Measurements from ENCODE around the gene OST4. TPM values are rescaled to one million over a fixed set of nuclear protein-coding genes. Genes with fewer than 3 reads are reported as not detected.

OST4 gene
- total and polyA plus RNA-seq, 2 donors from 2014 or later = 260 to 718 TPM

DNA sequence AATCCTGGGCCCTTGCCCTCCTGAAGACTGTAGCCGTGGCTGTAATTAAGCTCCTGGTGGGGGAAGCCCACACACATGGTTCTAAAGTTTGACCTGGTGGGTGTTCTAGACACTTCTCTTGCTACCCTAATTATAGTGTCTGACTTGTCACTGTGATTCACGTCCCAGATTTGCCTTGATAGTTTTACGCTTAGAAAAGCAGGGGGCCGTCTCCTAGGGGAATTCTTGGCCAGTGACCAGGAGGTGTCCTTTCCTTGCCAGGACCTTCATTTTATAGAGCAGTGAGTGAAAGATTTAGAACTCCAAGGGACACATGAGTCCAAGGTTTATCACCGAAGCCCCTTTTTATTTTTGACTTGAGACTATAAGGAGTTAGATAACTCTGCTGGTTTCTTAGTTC, 29.7 kb downstream of the OST4 start:
- Histone ChIP-seq H3K9me3 (ENCODE audit: control insufficient read depth in 2 of 3, insufficient read depth in 1 of 3, low read length in 3 of 3) (no peaks in the 10 kb centered on the region), H3K27ac (ENCODE audit: low read depth in 2 of 2, low read length in 2 of 2) (no peak overlapping the region), H3K27me3 (ENCODE audit: control insufficient read depth, insufficient read depth, low read length) (no peaks in the 10 kb centered on the region), H3K4me1 (ENCODE audit: control insufficient read depth in 2 of 3, insufficient read depth in 2 of 3, low read depth in 1 of 3, low read length in 3 of 3) (peaks cover 2 to 11% (median 7%) of the 10 kb centered on the region in 3 donors), H3K36me3 (ENCODE audit: control insufficient read depth in 2 of 3, insufficient read depth in 3 of 3, low read length in 3 of 3) (peaks cover 0 to 33% (median 30%) of the 10 kb centered on the region in 3 donors), H3K4me3 (ENCODE audit: low read length in 3 of 3) (no peak overlapping the region), H3K9ac (ENCODE audit: low read length in 3 of 3) (no peak overlapping the region)
- no peak for FAIRE-seq
- TF ChIP-seq, protein P1, sequence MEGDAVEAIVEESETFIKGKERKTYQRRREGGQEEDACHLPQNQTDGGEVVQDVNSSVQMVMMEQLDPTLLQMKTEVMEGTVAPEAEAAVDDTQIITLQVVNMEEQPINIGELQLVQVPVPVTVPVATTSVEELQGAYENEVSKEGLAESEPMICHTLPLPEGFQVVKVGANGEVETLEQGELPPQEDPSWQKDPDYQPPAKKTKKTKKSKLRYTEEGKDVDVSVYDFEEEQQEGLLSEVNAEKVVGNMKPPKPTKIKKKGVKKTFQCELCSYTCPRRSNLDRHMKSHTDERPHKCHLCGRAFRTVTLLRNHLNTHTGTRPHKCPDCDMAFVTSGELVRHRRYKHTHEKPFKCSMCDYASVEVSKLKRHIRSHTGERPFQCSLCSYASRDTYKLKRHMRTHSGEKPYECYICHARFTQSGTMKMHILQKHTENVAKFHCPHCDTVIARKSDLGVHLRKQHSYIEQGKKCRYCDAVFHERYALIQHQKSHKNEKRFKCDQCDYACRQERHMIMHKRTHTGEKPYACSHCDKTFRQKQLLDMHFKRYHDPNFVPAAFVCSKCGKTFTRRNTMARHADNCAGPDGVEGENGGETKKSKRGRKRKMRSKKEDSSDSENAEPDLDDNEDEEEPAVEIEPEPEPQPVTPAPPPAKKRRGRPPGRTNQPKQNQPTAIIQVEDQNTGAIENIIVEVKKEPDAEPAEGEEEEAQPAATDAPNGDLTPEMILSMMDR (IDR thresholded peaks at IDR 0.05; ENCODE audit: borderline replicate concordance, extremely low read depth, insufficient read depth) = no peak
- intact Hi-C loops (cut with DNase I) = no loop called here
- DNase-seq = peak in 4 of 5 donors; percentile 67 to 93 (median 88)

DNA sequence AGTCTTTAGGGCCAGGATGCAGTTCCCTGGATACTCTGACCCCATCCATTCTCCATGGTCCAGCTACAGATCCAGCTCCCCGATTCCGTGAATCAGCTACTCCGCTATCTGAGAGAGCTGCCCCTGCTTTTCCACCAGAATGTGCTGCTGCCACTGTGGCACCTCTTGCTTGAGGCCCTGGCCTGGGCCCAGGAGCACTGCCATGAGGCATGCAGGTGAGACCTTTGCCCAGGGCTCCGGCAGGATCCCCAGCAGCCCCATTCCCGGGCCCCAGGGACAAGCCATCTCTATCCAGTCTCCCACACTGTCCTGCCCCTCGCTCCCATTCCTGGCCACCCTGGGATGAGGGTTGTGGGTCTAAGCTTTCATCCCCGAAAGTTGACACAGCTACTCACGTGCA, 31.2 kb downstream of the OST4 start:
- Histone ChIP-seq H3K9me3 (ENCODE audit: control insufficient read depth in 2 of 3, insufficient read depth in 1 of 3, low read length in 3 of 3) (no peaks in the 10 kb centered on the region), H3K4me1 (ENCODE audit: control insufficient read depth in 2 of 3, insufficient read depth in 2 of 3, low read depth in 1 of 3, low read length in 3 of 3) (peaks cover 2 to 11% (median 7%) of the 10 kb centered on the region in 3 donors), H3K27me3 (ENCODE audit: control insufficient read depth, insufficient read depth, low read length) (no peaks in the 10 kb centered on the region), H3K9ac (ENCODE audit: low read length in 3 of 3) (no peak overlapping the region), H3K36me3 (ENCODE audit: control insufficient read depth in 2 of 3, insufficient read depth in 3 of 3, low read length in 3 of 3) (peaks cover 6 to 47% (median 40%) of the 10 kb centered on the region in 3 donors), H3K27ac (ENCODE audit: low read depth in 2 of 2, low read length in 2 of 2) (no peak overlapping the region), H3K4me3 (ENCODE audit: low read length in 3 of 3) (no peak overlapping the region)
- no peak for DNase-seq
- TF ChIP-seq, protein P1 (IDR thresholded peaks at IDR 0.05; ENCODE audit: borderline replicate concordance, extremely low read depth, insufficient read depth) = no peak
- no peak for FAIRE-seq
- intact Hi-C loops (cut with DNase I) = no loop called here

DNA sequence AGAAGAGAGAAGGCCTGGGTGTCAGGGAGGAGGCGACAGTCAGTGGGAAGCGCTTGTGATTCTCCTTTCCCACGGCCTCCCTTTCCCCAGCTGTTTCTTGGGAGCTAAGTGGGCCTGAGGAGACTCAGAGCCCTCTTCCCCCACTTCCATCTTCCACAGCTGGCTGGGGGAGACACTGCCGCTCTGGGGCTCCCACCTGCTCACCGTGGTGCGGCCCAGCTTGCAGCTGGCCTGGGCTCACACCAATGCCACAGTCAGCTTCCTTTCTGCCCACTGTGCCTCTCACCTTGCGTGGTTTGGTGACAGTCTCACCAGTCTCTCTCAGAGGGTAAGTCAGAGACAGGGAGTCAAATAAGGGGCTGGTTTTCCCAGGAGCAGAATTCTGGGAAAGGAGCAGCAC, 31.6 kb downstream of the OST4 start:
- Histone ChIP-seq H3K9me3 (ENCODE audit: control insufficient read depth in 2 of 3, insufficient read depth in 1 of 3, low read length in 3 of 3) (no peaks in the 10 kb centered on the region), H3K36me3 (ENCODE audit: control insufficient read depth in 2 of 3, insufficient read depth in 3 of 3, low read length in 3 of 3) (peaks cover 6 to 51% (median 45%) of the 10 kb centered on the region in 3 donors), H3K4me3 (ENCODE audit: low read length in 3 of 3) (no peak overlapping the region), H3K4me1 (ENCODE audit: control insufficient read depth in 2 of 3, insufficient read depth in 2 of 3, low read depth in 1 of 3, low read length in 3 of 3) (peaks cover 2 to 11% (median 7%) of the 10 kb centered on the region in 3 donors), H3K27me3 (ENCODE audit: control insufficient read depth, insufficient read depth, low read length) (no peaks in the 10 kb centered on the region), H3K27ac (ENCODE audit: low read depth in 2 of 2, low read length in 2 of 2) (no peak overlapping the region), H3K9ac (ENCODE audit: low read length in 3 of 3) (no peak overlapping the region)
- intact Hi-C loops (cut with DNase I) = no loop called here
- TF ChIP-seq, protein P1 (IDR thresholded peaks at IDR 0.05; ENCODE audit: borderline replicate concordance, extremely low read depth, insufficient read depth) = no peak
- FAIRE-seq (no peak), DNase-seq (no peak)

DNA sequence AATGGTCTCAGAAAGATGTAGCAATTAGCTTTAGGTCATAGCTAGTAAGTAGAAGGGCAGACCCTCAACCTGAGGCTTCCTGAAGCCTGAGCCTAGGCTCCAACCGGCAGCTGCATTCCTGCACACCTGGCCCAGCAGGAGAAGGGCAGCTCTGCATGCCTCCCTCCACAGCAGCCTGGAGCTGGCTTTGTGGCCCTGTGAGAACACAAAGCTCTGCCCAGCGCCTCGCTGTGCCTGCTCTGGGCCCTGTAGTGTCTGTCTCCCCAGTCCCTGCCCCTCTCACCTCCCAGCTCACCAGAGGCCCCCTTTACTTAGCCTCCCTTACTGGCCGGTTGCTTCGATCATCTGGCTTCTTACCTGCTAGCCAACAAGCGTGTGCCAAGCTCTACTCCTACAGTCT, 32.0 kb downstream of the OST4 start:
- DNase-seq (no peak), FAIRE-seq (no peak)
- Histone ChIP-seq H3K27me3 (ENCODE audit: control insufficient read depth, insufficient read depth, low read length) (no peaks in the 10 kb centered on the region), H3K27ac (ENCODE audit: low read depth in 2 of 2, low read length in 2 of 2) (no peak overlapping the region), H3K9me3 (ENCODE audit: control insufficient read depth in 2 of 3, insufficient read depth in 1 of 3, low read length in 3 of 3) (no peaks in the 10 kb centered on the region), H3K4me3 (ENCODE audit: low read length in 3 of 3) (no peak overlapping the region), H3K36me3 (ENCODE audit: control insufficient read depth in 2 of 3, insufficient read depth in 3 of 3, low read length in 3 of 3) (peaks cover 6 to 51% (median 46%) of the 10 kb centered on the region in 3 donors), H3K4me1 (ENCODE audit: control insufficient read depth in 2 of 3, insufficient read depth in 2 of 3, low read depth in 1 of 3, low read length in 3 of 3) (peaks cover 2 to 11% (median 7%) of the 10 kb centered on the region in 3 donors), H3K9ac (ENCODE audit: low read length in 3 of 3) (no peak overlapping the region)
- TF ChIP-seq, protein P1 (IDR thresholded peaks at IDR 0.05; ENCODE audit: borderline replicate concordance, extremely low read depth, insufficient read depth) = no peak
- intact Hi-C loops (cut with DNase I) = no loop called here

All from kidney (tissue), 14 donors.